Endothelial cell of umbilical vein (primary cell): ENCODE data around the gene CCSER1. TPM values are rescaled to one million over a fixed set of nuclear protein-coding genes. Genes with fewer than 3 reads are reported as not detected.

ENCODE experiments used
- BruUV-seq: library from RNA; stranded (reverse); fragments of 400-500 nt; replicated peaks from 2 replicates; lab custom pipeline; 2021; lab: Mats Ljungman, UMichigan
- CTCF ChIA-PET: fragments of 300-600, 350-600 bp; sonication (Branson Sonifier 250); formaldehyde crosslinking; loops from one replicate; lab custom pipeline; 2021; ENCODE audit warnings: antibody characterized with exemption, inconsistent platforms; lab: Charles Lee
- POLR2A ChIA-PET: fragments of 300-600, 350-600 bp; sonication (Branson Sonifier 250); formaldehyde crosslinking; loops from one replicate; lab custom pipeline; 2021; ENCODE audit warnings: antibody characterized with exemption, inconsistent platforms; lab: Charles Lee
- DNase-seq: peaks from one replicate; pipeline ENCODE4 v3.0.0-alpha.2; 2011; ENCODE audit warnings: low read depth, low spot score
- FAIRE-seq: peaks from 2 replicates; lab custom pipeline; 2011; peaks lifted over from hg19 to GRCh38; lab: Jason Lieb, UNC
- H2AFZ ChIP-seq: 2 replicates; pipeline ENCODE4 v1.6.0; 2012; ENCODE audit warnings: low read depth, low read length, control low read depth, inconsistent platforms
- H3K27ac ChIP-seq: 2 replicates; pipeline ENCODE4 v1.5.1; 2011; ENCODE audit warnings: low read depth, mild to moderate bottlenecking, control low read depth, low read length, moderate library complexity; ENCODE audit not compliant: insufficient read depth
- H3K27me3 ChIP-seq, 2 experiments: 2 replicates each; pipeline versions ENCODE4 v1.6.0 to v1.6.1; 2011; ENCODE audit warnings: low read length in 2 of 2, mixed read lengths in 1 of 2; ENCODE audit not compliant: control insufficient read depth in 2 of 2, insufficient read depth in 2 of 2
- H3K36me3 ChIP-seq, 2 experiments: 2 replicates in 1 of 2; 3 replicates in 1 of 2; pipeline ENCODE4 v1.5.1; 2011; ENCODE audit warnings: low read length in 2 of 2, mild to moderate bottlenecking in 1 of 2, moderate library complexity in 1 of 2; ENCODE audit not compliant: control insufficient read depth in 2 of 2, insufficient read depth in 2 of 2; ENCODE audit errors: extremely low read depth in 1 of 2
- H3K4me1 ChIP-seq: 3 replicates; pipeline ENCODE4 v1.5.1; 2011; ENCODE audit warnings: mild to moderate bottlenecking, low read length; ENCODE audit not compliant: control insufficient read depth, insufficient read depth; ENCODE audit errors: extremely low read depth
- H3K4me2 ChIP-seq: 2 replicates; pipeline ENCODE4 v1.6.1; 2011; ENCODE audit warnings: low read length, control low read depth, mixed read lengths; ENCODE audit not compliant: insufficient read depth
- H3K4me3 ChIP-seq, 3 experiments: fragments of 200-600 bp in 1 of 3; sonication (generic), shearing (Covaris generic) in 1 of 3; replicated peaks in 1 of 3; 2 replicates each; pipeline ENCODE4 v1.5.1; 2011 to 2016; ENCODE audit warnings: control low read depth in 3 of 3, low read length in 3 of 3, mild to moderate bottlenecking in 2 of 3, inconsistent platforms in 1 of 3, low read depth in 1 of 3, moderate library complexity in 1 of 3; ENCODE audit not compliant: insufficient read depth in 1 of 3
- H3K79me2 ChIP-seq: 2 replicates; pipeline ENCODE4 v1.6.0; 2012; ENCODE audit warnings: low read length, inconsistent platforms; ENCODE audit not compliant: control insufficient read depth, insufficient read depth
- H3K9ac ChIP-seq: replicated peaks from 2 replicates; pipeline ENCODE3; 2011; ENCODE audit warnings: low read length, control low read depth; ENCODE audit not compliant: insufficient read depth; ENCODE audit errors: extremely low read depth
- H3K9me1 ChIP-seq: replicated peaks from 3 replicates; pipeline ENCODE4 v1.6.0; 2011; ENCODE audit warnings: mild to moderate bottlenecking, low read length; ENCODE audit not compliant: control insufficient read depth, insufficient read depth; ENCODE audit errors: extremely low read depth
- H3K9me3 ChIP-seq: replicated peaks from 2 replicates; pipeline ENCODE4 v1.5.1; 2012; ENCODE audit warnings: low read length, inconsistent platforms; ENCODE audit not compliant: control insufficient read depth, insufficient read depth
- H4K20me1 ChIP-seq: replicated peaks from 2 replicates; pipeline ENCODE3; 2011; ENCODE audit warnings: mild to moderate bottlenecking, low read length; ENCODE audit not compliant: control insufficient read depth, insufficient read depth; ENCODE audit errors: extremely low read depth
- CTCF ChIP-seq, 2 donors: IDR thresholded peaks; 1 replicate in 1 of 2; 2 replicates in 1 of 2; pipeline ENCODE4 v1.5.1; 2011; ENCODE audit warnings: low read length in 2 of 2, mild to moderate bottlenecking in 2 of 2, moderate library complexity in 2 of 2, control low read depth in 1 of 2, inconsistent platforms in 1 of 2, low read depth in 1 of 2; ENCODE audit not compliant: insufficient read depth in 1 of 2; ENCODE audit errors: extremely low read depth in 1 of 2
- EZH2 ChIP-seq: IDR thresholded peaks from 2 replicates; pipeline ENCODE4 v1.6.1; 2012; ENCODE audit warnings: borderline replicate concordance, low read depth, mild to moderate bottlenecking, moderate library complexity, low read length, inconsistent platforms; ENCODE audit not compliant: severe bottlenecking
- FOS ChIP-seq: IDR thresholded peaks from 2 replicates; pipeline ENCODE4 v1.6.1; 2011; ENCODE audit warnings: mild to moderate bottlenecking, low read length, moderate library complexity, borderline replicate concordance; ENCODE audit not compliant: insufficient read depth
- GATA2 ChIP-seq: IDR thresholded peaks from 2 replicates; pipeline ENCODE4 v1.7.0; 2011; ENCODE audit warnings: low read depth, mild to moderate bottlenecking, moderate library complexity, mixed read lengths, low read length; ENCODE audit not compliant: insufficient read length, insufficient read depth
- JUN ChIP-seq: IDR thresholded peaks from 2 replicates; pipeline ENCODE4 v1.6.1; 2011; ENCODE audit warnings: borderline replicate concordance, low read depth; ENCODE audit not compliant: insufficient read length, insufficient read depth
- MYC ChIP-seq: IDR thresholded peaks from one replicate; pipeline ENCODE4 v1.6.1; 2011; ENCODE audit warnings: mild to moderate bottlenecking, low read depth, low read length
- POLR2A ChIP-seq: IDR thresholded peaks from 2 replicates; pipeline ENCODE4 v1.6.1; 2012; ENCODE audit warnings: low read depth, mild to moderate bottlenecking, control low read depth, low read length
- POLR2AphosphoS5 ChIP-seq: IDR thresholded peaks from 2 replicates; pipeline ENCODE4 v1.6.1; 2012; ENCODE audit warnings: low read depth, mild to moderate bottlenecking, control low read depth, low read length, moderate library complexity; ENCODE audit not compliant: insufficient read depth
- dilution Hi-C: fragments of 300-500 bp; cut with MboI; formaldehyde crosslinking; loops from one replicate; pipeline ENCODE4 v1.15.0; 2019; ENCODE audit warnings: low sequenced_read_pairs; ENCODE audit not compliant: extremely low pct_ligation_motif_present
- intact Hi-C: fragments of 100-400 bp; cut with micrococcal nuclease; formaldehyde crosslinking; loops from one replicate; pipeline ENCODE4 v1.10.0; 2022
- polyA plus RNA-seq, 4 experiments: library from polyadenylated mRNA; depleted of rRNA in 3 of 4; stranded (reverse) in 3 of 4; unstranded in 1 of 4; fragments of >200 nt; gene quantifications; 2 replicates each; pipeline versions ENCODE4 v1.2.1 to v1.2.3, GENCODE V29; 2011 to 2012; ENCODE audit warnings: missing spikeins in 1 of 4
- total RNA-seq: library from RNA; stranded (reverse); gene quantifications from 2 replicates; pipeline ENCODE4 v1.2.3, GENCODE V29; 2021
- TF ChIP-seq, protein P1 (sequence below): IDR thresholded peaks from 2 replicates; pipeline ENCODE4 v1.6.1; 2011; ENCODE audit not compliant: insufficient read depth, insufficient read length

CCSER1 gene
- total and polyA plus RNA-seq, 2 donors (not counting 3 experiments of a cell fraction or from before 2014, with no cell fraction given): 0.11 to 1.8 TPM

DNA sequence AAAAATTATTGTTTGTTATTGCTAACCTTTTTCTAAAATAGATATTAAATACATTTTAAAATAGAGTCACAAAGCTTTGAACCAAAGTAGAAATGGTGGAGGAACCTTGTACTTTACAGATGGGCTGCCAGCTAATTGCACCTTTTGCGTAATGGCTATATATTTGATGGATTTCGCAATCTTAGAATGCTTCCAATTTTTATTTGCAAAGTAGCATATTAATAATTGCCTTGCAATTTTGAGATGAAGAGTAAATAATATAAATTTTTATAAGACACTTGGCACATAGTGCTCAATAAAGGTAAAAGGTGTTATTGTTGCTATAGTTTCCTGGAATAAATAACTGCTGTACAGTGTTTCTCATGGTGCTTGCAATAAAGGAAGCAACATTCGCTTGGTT is 533.5 kb downstream of the CCSER1 start:
- Histone ChIP-seq H3K27me3 (no peaks in the 10 kb centered on the region), H2AFZ (no peak overlapping the region), H3K36me3 (no peaks in the 10 kb centered on the region), H3K4me2 (no peak overlapping the region), H3K9ac (no peak overlapping the region), H3K4me3 (no peak overlapping the region), H3K79me2 (no peaks in the 10 kb centered on the region), H3K9me1 (no peaks in the 10 kb centered on the region), H3K27ac (no peak overlapping the region), H4K20me1 (no peaks in the 10 kb centered on the region), H3K4me1 (no peaks in the 10 kb centered on the region), H3K9me3 (no peaks in the 10 kb centered on the region)
- no peak for DNase-seq
- intact Hi-C loops: no loop called here
- ChIA-PET CTCF (no interaction called here), POLR2A (no interaction called here)
- FAIRE-seq: no peak
- TF ChIP-seq GATA2: no peak
- no peak for TF ChIP-seq EZH2
- no peak for TF ChIP-seq JUN
- TF ChIP-seq FOS: no peak
- TF ChIP-seq CTCF (IDR thresholded peaks at IDR 0.05; ENCODE audit: extremely low read depth in 1 of 2, insufficient read depth in 1 of 2, low read depth in 1 of 2, low read length in 2 of 2): no peak
- dilution Hi-C loops: no loop called here
- no TSS peak for BruUV-seq

DNA sequence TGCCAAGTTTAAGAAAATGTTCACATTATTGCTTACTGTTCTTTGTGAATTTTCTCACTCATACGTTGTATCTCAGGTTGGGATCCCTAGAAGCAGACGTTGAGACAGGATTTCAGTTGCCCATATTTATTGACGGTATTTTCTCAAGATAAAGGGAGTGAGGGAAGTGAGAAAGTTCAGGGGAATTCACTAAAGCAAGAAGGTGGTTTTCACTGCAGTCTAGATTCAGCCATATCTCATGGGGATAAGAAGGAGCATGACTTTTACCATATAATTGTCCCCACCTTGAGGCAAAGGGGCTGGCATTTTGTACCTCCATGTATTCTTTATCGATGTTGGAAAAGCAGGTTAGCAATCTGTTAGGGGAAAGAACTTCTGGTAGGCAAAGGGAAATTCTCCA is 543.0 kb downstream of the CCSER1 start:
- Histone ChIP-seq H3K9ac (no peak overlapping the region), H3K36me3 (no peaks in the 10 kb centered on the region), H3K79me2 (no peaks in the 10 kb centered on the region), H4K20me1 (no peaks in the 10 kb centered on the region), H2AFZ (no peak overlapping the region), H3K27ac (no peak overlapping the region), H3K9me1 (no peaks in the 10 kb centered on the region), H3K27me3 (no peaks in the 10 kb centered on the region), H3K4me1 (no peaks in the 10 kb centered on the region), H3K4me3 (no peak overlapping the region), H3K9me3 (no peaks in the 10 kb centered on the region), H3K4me2 (no peak overlapping the region)
- POLR2A ChIA-PET: no interaction called here
- FAIRE-seq (no peak), DNase-seq (no peak)
- no TSS peak for BruUV-seq
- intact Hi-C loops (no loop called here), dilution Hi-C loops (no loop called here)
- CTCF ChIA-PET: no interaction called here
- TF ChIP-seq POLR2AphosphoS5 (no peak), POLR2A (no peak), MYC (no peak), FOS (no peak), CTCF (IDR thresholded peaks at IDR 0.05; ENCODE audit: extremely low read depth in 1 of 2, insufficient read depth in 1 of 2, low read depth in 1 of 2, low read length in 2 of 2) (no peak), GATA2 (no peak), EZH2 (no peak), JUN (no peak)
- TF ChIP-seq, protein P1, sequence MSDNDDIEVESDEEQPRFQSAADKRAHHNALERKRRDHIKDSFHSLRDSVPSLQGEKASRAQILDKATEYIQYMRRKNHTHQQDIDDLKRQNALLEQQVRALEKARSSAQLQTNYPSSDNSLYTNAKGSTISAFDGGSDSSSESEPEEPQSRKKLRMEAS: no peak
